ENCODE results near the gene CEP95. TPM values are rescaled to one million over a fixed set of nuclear protein-coding genes. Genes with fewer than 3 reads are reported as not detected.

CEP95 gene
- total RNA-seq, 4 donors from 2014 or later, result 34.8 to 100.0 (median 69.8) TPM

DNA sequence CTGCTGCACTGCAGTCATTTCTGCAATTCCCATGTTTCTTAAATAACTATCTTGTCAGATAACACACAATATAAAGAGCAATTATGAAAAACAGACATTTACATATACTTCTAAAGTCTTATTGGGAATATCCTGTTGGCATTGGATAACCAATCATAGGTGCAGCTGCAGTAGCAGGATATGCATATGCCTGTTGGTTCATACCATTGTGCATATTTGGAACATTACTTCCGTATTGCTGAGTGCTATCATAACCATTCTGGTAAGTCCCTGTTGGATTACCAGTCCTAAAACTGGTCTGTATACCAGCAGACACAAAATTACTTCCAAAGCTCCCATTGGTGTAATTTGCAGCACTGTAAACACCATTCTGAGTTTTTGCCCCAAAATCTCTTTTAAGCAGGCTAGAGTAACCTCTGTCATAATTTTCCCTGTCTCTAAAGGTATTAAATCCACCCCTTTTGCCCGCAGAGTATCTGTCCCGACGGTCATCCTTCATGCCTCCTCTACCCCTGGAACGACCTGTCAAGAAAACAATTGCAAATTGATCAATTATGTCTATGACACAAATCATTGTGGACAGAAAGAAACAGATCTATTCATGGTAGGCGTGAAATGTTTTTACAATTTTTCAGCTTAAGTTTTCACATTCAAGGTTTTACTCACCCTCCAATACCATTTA lies 6.8 kb upstream of the CEP95 start:
- intact Hi-C loops (cut with DNase I; ENCODE audit: low total_unique reads), result no loop called here
- Histone ChIP-seq H3K27ac (no peak overlapping the region), H3K4me1 (peaks cover 8 to 16% of the 10 kb centered on the region in 2 donors), H3K27me3 (no peaks in the 10 kb centered on the region), H3K9me3 (no peaks in the 10 kb centered on the region), H3K4me3 (no peak overlapping the region), H3K36me3 (no peaks in the 10 kb centered on the region)
- no peak for TF ChIP-seq POLR2A (IDR thresholded peaks at IDR 0.05)
- TF ChIP-seq, protein P1, sequence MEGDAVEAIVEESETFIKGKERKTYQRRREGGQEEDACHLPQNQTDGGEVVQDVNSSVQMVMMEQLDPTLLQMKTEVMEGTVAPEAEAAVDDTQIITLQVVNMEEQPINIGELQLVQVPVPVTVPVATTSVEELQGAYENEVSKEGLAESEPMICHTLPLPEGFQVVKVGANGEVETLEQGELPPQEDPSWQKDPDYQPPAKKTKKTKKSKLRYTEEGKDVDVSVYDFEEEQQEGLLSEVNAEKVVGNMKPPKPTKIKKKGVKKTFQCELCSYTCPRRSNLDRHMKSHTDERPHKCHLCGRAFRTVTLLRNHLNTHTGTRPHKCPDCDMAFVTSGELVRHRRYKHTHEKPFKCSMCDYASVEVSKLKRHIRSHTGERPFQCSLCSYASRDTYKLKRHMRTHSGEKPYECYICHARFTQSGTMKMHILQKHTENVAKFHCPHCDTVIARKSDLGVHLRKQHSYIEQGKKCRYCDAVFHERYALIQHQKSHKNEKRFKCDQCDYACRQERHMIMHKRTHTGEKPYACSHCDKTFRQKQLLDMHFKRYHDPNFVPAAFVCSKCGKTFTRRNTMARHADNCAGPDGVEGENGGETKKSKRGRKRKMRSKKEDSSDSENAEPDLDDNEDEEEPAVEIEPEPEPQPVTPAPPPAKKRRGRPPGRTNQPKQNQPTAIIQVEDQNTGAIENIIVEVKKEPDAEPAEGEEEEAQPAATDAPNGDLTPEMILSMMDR (IDR thresholded peaks at IDR 0.05), result no peak
- DNase-seq, result no peak

DNA sequence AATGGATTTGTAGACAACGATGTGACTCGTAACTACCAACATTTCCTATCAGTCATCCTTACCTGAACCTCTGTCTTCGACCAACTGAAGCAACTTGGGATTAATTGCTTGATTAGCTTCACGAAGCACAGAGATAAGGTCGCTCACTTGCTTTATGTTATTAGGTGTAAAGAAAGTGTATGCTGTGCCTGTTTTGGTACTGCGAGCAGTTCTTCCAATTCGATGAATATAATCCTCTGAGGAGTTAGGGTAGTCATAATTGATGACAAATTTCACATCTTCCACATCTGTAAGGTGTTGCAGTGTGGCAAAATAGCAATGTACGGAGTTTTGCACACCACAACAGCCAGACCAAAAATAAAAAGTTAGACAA lies 6.3 kb upstream of the CEP95 start:
- H3K27me3 ChIP-seq, result no peaks in the 10 kb centered on the region
- no peaks in the 10 kb centered on the region for H3K9me3 ChIP-seq
- intact Hi-C loops (cut with DNase I; ENCODE audit: low total_unique reads), result no loop called here
- TF ChIP-seq, protein P1 (IDR thresholded peaks at IDR 0.05), result no peak
- no peak for TF ChIP-seq POLR2A (IDR thresholded peaks at IDR 0.05)
- H3K4me3 ChIP-seq, result no peak overlapping the region
- H3K4me1 ChIP-seq, result peaks cover 8 to 13% of the 10 kb centered on the region in 2 donors
- no peak for DNase-seq
- no peak overlapping the region for H3K27ac ChIP-seq
- H3K36me3 ChIP-seq, result no peaks in the 10 kb centered on the region

DNA sequence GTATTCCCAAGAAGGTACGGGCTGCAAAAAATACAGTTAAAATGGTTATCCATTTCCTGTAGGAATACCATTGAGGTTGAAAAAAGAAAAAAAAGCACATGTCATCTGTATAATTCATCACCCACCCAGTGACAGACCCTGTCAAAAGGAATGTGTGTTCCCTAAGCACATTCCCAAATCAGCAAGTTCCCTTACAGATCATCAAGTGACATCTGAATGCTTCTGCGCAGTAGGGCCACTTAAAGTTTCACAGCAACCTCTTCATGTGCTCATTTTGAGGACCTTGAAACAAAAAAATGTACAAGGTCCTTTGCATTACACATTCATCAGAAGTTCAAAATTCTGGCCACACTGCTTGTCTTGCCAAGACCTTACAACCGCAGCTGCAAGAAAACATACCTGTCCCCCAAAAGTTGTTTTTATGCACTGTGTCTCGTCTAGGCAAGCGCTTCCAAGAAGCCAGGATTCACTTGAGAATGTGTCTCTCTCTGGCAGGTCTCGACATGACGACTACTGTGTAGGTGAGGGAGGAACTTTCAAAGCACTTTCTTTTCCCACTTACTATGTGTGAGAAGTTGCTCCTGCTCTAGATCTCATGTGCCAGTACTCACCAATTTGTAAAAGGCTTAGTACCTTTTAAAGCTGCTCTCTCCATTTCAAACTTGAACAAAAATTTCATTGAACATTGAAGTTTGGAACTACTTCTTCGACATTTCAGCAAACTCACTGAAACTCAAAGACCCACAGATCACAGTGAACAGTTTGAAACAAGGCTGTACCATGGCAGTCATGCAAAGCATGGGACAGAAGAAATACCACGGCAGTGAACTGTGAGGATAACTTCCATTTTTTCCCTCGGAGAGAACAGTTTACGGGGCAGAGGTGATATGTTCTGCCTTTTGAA lies 5.7 kb upstream of the CEP95 start:
- no peak overlapping the region for H3K4me3 ChIP-seq
- H3K4me1 ChIP-seq, result peaks cover 3 to 9% of the 10 kb centered on the region in 2 donors
- H3K27ac ChIP-seq, result no peak overlapping the region
- no peaks in the 10 kb centered on the region for H3K36me3 ChIP-seq
- no peak for DNase-seq
- H3K9me3 ChIP-seq, result no peaks in the 10 kb centered on the region
- intact Hi-C loops (cut with DNase I; ENCODE audit: low total_unique reads), result no loop called here
- no peaks in the 10 kb centered on the region for H3K27me3 ChIP-seq
- TF ChIP-seq, protein P1 (IDR thresholded peaks at IDR 0.05), result no peak
- no peak for TF ChIP-seq POLR2A (IDR thresholded peaks at IDR 0.05)

DNA sequence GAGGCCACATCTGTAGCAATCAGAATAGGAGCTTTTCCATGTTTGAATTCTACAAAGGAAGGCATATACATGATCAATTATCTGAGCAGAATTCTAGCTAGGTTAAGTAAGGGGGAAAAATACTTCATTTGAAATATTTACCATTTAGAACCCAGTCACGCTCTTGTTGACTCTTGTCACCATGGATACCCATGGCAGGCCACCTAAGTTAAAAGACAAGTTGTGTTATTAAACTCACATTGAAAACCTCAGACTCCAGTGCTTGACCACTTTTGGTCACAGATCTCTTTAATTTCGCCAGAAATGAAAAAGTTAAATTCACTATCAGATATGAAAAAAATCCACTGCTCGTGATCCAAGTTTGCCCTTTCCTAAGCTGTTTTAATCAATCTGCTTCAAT lies 4.8 kb upstream of the CEP95 start:
- Histone ChIP-seq H3K4me1 (peaks cover 3 to 9% of the 10 kb centered on the region in 2 donors), H3K9me3 (no peaks in the 10 kb centered on the region), H3K27me3 (no peaks in the 10 kb centered on the region), H3K36me3 (no peaks in the 10 kb centered on the region), H3K27ac (peak overlapping the region in 1 of 2 donors; percentile 100), H3K4me3 (no peak overlapping the region)
- no peak for TF ChIP-seq POLR2A (IDR thresholded peaks at IDR 0.05)
- TF ChIP-seq, protein P1 (IDR thresholded peaks at IDR 0.05), result no peak
- intact Hi-C loops (cut with DNase I; ENCODE audit: low total_unique reads), result no loop called here
- no peak for DNase-seq

DNA sequence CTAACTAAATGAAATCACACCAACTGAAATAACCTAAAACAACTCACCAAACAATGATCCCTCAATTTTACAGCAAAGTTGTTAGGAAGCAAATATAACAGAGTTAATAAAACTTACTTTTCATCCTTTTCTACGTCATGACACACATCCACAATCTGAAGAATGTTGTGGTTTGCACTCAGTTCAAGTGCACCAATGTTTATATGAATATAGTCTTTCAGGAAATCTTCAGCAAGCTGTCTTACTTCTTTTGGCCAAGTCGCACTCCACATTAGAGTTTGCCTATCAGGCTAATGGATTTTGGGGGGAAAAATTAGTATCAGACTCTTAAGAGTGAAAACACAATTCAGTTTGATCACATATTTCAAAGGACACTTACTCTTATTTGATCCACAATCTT lies 4.0 kb upstream of the CEP95 start:
- H3K27me3 ChIP-seq, result no peaks in the 10 kb centered on the region
- no peaks in the 10 kb centered on the region for H3K36me3 ChIP-seq
- peaks cover 0 to 9% of the 10 kb centered on the region in 2 donors for H3K4me1 ChIP-seq
- no peaks in the 10 kb centered on the region for H3K9me3 ChIP-seq
- intact Hi-C loops (cut with DNase I; ENCODE audit: low total_unique reads), result no loop called here
- TF ChIP-seq, protein P1 (IDR thresholded peaks at IDR 0.05), result no peak
- no peak for TF ChIP-seq POLR2A (IDR thresholded peaks at IDR 0.05)
- DNase-seq, result no peak
- H3K4me3 ChIP-seq, result no peak overlapping the region
- peak overlapping the region in 1 of 2 donors; percentile 100 for H3K27ac ChIP-seq
